ENCODE data around the gene FSTL4. TPM values are rescaled to one million over a fixed set of nuclear protein-coding genes. Genes with fewer than 3 reads are reported as not detected.

The FSTL4 gene
- total RNA-seq, 2 experiments from 2014 or later: not detected

DNA sequence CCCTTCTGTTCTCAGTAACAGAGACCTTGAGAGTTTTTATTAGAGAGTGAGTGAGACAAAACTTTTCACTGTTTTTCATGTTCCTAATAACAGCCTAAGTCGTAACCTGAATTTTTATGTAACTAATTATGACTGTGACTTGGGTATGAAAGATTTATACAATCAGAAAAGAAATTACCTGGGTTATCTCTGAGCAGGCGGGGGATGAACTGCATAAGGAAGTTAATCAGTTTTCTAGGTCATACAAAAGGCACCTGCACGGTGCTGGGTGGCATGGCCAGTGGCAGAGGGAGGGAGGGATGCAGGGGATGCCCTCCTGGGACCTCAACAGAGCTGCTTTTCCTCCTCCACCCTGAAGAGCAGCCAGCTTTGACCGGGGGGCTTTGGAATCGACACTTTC, 340.7 kb downstream of the FSTL4 start:
- CTCF ChIA-PET (ENCODE audit: unreplicated experiment): interaction anchor here (0.6 kb wide), 1 partner anchor 577 kb away, joined by 4 read pairs; no protein-coding TSS in a partner anchor
- no TSS peak for BruUV-seq (replicated peaks)
- Histone ChIP-seq H3K27ac (ENCODE audit: low read depth, low read length, poor library complexity, severe bottlenecking) (no peak overlapping the region), H3K79me2 (ENCODE audit: insufficient read depth, low read depth, low read length) (no peaks in the 10 kb centered on the region), H3K4me3 (ENCODE audit: low read depth, low read length, poor library complexity, severe bottlenecking) (no peak overlapping the region), H3K4me2 (ENCODE audit: low read length) (no peak overlapping the region), H3K9me2 (ENCODE audit: insufficient read depth, low read length) (no peaks in the 10 kb centered on the region), H3K9me3 (ENCODE audit: low read length) (no peaks in the 10 kb centered on the region), H2AFZ (ENCODE audit: low read length) (no peak overlapping the region), H3K36me3 (ENCODE audit: insufficient read depth, low read length) (no peaks in the 10 kb centered on the region), H3K4me1 (ENCODE audit: insufficient read depth, low read length, poor library complexity, severe bottlenecking) (no peaks in the 10 kb centered on the region), H4K20me1 (ENCODE audit: insufficient read depth, low read length) (no peaks in the 10 kb centered on the region)
- POLR2A ChIA-PET: no interaction called here
- DNase-seq (ENCODE audit: low spot score): no peak
- intact Hi-C loops (cut with micrococcal nuclease; ENCODE audit: unreplicated experiment): no loop called here
- TF ChIP-seq, protein P1, sequence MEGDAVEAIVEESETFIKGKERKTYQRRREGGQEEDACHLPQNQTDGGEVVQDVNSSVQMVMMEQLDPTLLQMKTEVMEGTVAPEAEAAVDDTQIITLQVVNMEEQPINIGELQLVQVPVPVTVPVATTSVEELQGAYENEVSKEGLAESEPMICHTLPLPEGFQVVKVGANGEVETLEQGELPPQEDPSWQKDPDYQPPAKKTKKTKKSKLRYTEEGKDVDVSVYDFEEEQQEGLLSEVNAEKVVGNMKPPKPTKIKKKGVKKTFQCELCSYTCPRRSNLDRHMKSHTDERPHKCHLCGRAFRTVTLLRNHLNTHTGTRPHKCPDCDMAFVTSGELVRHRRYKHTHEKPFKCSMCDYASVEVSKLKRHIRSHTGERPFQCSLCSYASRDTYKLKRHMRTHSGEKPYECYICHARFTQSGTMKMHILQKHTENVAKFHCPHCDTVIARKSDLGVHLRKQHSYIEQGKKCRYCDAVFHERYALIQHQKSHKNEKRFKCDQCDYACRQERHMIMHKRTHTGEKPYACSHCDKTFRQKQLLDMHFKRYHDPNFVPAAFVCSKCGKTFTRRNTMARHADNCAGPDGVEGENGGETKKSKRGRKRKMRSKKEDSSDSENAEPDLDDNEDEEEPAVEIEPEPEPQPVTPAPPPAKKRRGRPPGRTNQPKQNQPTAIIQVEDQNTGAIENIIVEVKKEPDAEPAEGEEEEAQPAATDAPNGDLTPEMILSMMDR (conservative IDR thresholded peaks at IDR 0.05; ENCODE audit: low read length): no peak
- no peak for TF ChIP-seq EZH2phosphoT487 (IDR thresholded peaks at IDR 0.05; ENCODE audit: borderline replicate concordance, low read depth, low read length)

DNA sequence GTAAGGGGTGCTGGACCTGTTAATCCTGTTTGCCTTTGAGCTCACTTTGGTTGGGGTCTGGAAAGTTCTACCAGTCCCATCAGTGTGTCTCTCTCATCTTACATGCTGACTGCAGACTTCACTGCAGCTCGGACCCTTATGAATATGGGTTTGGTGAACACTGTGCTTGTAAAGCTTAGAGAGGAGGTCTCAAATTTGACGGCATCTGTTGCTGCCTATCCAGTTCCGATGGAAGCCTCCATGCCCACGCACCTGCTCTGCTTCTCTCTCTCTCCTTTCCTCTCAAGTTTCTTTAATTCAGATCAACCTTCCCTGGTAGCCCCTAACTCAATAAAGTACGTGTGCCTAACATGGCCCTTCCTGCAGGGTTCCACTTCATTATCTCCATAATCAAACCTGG, 342.6 kb downstream of the FSTL4 start:
- Histone ChIP-seq H4K20me1 (ENCODE audit: insufficient read depth, low read length) (no peaks in the 10 kb centered on the region), H3K4me3 (ENCODE audit: low read depth, low read length, poor library complexity, severe bottlenecking) (no peak overlapping the region), H3K9me2 (ENCODE audit: insufficient read depth, low read length) (no peaks in the 10 kb centered on the region), H2AFZ (ENCODE audit: low read length) (no peak overlapping the region), H3K79me2 (ENCODE audit: insufficient read depth, low read depth, low read length) (no peaks in the 10 kb centered on the region), H3K4me1 (ENCODE audit: insufficient read depth, low read length, poor library complexity, severe bottlenecking) (no peaks in the 10 kb centered on the region), H3K4me2 (ENCODE audit: low read length) (no peak overlapping the region), H3K27ac (ENCODE audit: low read depth, low read length, poor library complexity, severe bottlenecking) (no peak overlapping the region), H3K36me3 (ENCODE audit: insufficient read depth, low read length) (no peaks in the 10 kb centered on the region), H3K9me3 (ENCODE audit: low read length) (no peaks in the 10 kb centered on the region)
- BruUV-seq (replicated peaks): no TSS peak
- no peak for DNase-seq (ENCODE audit: low spot score)
- intact Hi-C loops (cut with micrococcal nuclease; ENCODE audit: unreplicated experiment): no loop called here
- POLR2A ChIA-PET: no interaction called here
- TF ChIP-seq, protein P1 (conservative IDR thresholded peaks at IDR 0.05; ENCODE audit: low read length): no peak
- TF ChIP-seq EZH2phosphoT487 (IDR thresholded peaks at IDR 0.05; ENCODE audit: borderline replicate concordance, low read depth, low read length): no peak
- CTCF ChIA-PET (ENCODE audit: unreplicated experiment): no interaction called here

DNA sequence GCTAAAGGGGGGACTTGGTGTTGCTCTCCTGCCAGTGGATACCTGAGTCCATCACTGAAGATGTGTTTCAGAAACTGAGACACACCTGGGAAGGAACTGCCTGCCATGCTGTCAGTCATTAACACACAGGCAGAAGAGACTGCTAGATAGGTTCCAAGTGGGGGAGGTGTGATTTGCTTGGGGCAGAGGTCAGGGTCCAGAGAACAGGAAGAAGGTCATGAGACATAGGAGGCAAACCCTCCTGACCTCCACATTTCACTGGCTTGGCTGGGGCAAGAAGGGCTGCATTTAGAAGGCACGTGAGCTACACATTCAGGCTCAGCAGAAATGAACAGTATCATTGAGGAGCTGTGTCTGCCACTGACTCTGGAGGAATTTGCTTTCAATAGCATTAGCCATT, 344.7 kb downstream of the FSTL4 start:
- TF ChIP-seq EZH2phosphoT487 (IDR thresholded peaks at IDR 0.05; ENCODE audit: borderline replicate concordance, low read depth, low read length): no peak
- TF ChIP-seq, protein P1 (conservative IDR thresholded peaks at IDR 0.05; ENCODE audit: low read length): no peak
- Histone ChIP-seq H4K20me1 (ENCODE audit: insufficient read depth, low read length) (no peaks in the 10 kb centered on the region), H3K4me1 (ENCODE audit: insufficient read depth, low read length, poor library complexity, severe bottlenecking) (no peaks in the 10 kb centered on the region), H3K9me3 (ENCODE audit: low read length) (no peaks in the 10 kb centered on the region), H3K79me2 (ENCODE audit: insufficient read depth, low read depth, low read length) (no peaks in the 10 kb centered on the region), H3K36me3 (ENCODE audit: insufficient read depth, low read length) (no peaks in the 10 kb centered on the region), H2AFZ (ENCODE audit: low read length) (no peak overlapping the region), H3K27ac (ENCODE audit: low read depth, low read length, poor library complexity, severe bottlenecking) (no peak overlapping the region), H3K9me2 (ENCODE audit: insufficient read depth, low read length) (no peaks in the 10 kb centered on the region), H3K4me2 (ENCODE audit: low read length) (no peak overlapping the region), H3K4me3 (ENCODE audit: low read depth, low read length, poor library complexity, severe bottlenecking) (no peak overlapping the region)
- no peak for DNase-seq (ENCODE audit: low spot score)
- BruUV-seq (replicated peaks): no TSS peak
- intact Hi-C loops (cut with micrococcal nuclease; ENCODE audit: unreplicated experiment): no loop called here
- ChIA-PET POLR2A (no interaction called here), CTCF (ENCODE audit: unreplicated experiment) (interaction anchor here (0.8 kb wide), 1 partner anchor 11 kb away, joined by 4 read pairs; no protein-coding TSS in a partner anchor)
